Measurements from ENCODE around the gene NRCAM. TPM values are rescaled to one million over a fixed set of nuclear protein-coding genes. Genes with fewer than 3 reads are reported as not detected.

The NRCAM gene
- total RNA-seq, 5 donors from 2014 or later (not counting 1 experiment from before 2014, with no cell fraction given), result 3.1 to 10.7 (median 5.0) TPM

DNA sequence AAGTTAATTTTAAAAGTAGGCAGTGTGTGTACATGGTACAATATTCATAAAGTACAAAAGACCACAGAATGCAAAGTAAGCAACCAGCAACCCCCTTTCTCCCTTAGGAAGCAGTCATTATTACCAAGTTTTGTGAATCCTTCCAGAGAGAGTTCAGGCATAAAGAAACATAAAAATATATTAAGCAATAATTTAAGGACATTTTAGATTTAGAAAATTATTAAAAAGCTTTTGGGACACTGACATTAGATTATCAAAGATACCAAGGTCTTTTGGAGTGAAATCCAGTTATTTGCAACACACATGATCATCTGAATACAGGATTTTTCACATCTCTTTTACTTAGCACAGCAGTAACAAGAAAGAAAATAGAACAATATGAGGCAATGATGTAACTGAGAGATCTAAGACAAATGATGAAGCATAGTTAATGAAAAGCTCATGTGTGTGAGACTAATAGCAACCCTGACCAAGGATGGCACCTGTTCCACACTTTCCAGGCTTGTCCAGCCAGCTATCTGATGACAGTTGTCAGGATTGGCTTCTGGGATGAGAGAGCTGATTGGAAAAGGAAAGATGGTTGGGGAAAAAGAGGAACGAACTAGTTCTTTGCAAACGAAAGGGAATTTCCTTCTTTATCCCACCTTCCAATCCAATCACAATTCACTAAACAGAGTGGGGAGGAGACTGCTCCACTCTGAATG, 210.6 kb downstream of the NRCAM start:
- Histone ChIP-seq H3K27ac (ENCODE audit: low read length) (no peak overlapping the region), H3K9me3 (no peaks in the 10 kb centered on the region), H3K36me3 (ENCODE audit: control insufficient read depth in 2 of 2, extremely low read depth in 1 of 2, insufficient read depth in 1 of 2, low read length in 1 of 2) (no peaks in the 10 kb centered on the region), H3K4me3 (ENCODE audit: control insufficient read depth in 1 of 2, extremely low read depth in 1 of 2, low read length in 1 of 2) (no peak overlapping the region), H3K27me3 (replicated peaks in 1 of 2; ENCODE audit: control insufficient read depth in 2 of 2, extremely low read depth in 1 of 2, insufficient read depth in 2 of 2, low read length in 1 of 2) (no peaks in the 10 kb centered on the region), H3K4me1 (ENCODE audit: control insufficient read depth in 1 of 2, extremely low read depth in 1 of 2, insufficient read depth in 2 of 2, low read length in 2 of 2) (no peaks in the 10 kb centered on the region)
- ATAC-seq (replicated peaks in 1 of 4), result no peak
- Mint-ChIP-seq H3K4me1 (no peaks in the 10 kb centered on the region), H3K4me3 (no peak overlapping the region), H3K9me3 (no peaks in the 10 kb centered on the region), H3K36me3 (no peaks in the 10 kb centered on the region), H3K27me3 (peaks cover 0 to 3% of the 10 kb centered on the region in 2 donors), H3K27ac (no peak overlapping the region)
- no peak for DNase-seq
- POLR2A ChIA-PET, result no interaction called here
- WGBS (ENCODE audit: insufficient coverage), result no CpG with 5 or more reads among the region's 2 CpGs
- CTCF ChIA-PET, result no interaction called here

DNA sequence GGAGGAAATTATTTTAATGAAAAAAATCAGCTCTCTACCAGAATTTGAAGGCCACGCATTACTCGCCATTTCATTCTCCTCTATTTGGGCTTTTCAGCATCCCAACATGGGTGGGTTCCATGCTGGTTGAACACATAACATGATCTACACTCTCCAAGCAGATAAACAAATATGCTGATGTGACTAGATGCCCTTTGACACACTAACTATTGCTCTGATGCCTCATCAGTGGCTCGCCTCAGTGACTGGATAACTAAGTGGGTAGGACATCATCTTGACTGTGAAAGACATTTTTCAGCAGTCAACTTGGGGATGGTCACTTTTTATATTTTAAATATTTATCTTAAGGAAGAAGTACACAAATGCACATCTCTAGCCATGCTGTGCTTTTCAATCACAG, 212.1 kb downstream of the NRCAM start:
- Mint-ChIP-seq H3K27ac (no peak overlapping the region), H3K4me1 (no peaks in the 10 kb centered on the region), H3K4me3 (no peak overlapping the region), H3K27me3 (peaks cover 0 to 6% of the 10 kb centered on the region in 2 donors), H3K9me3 (no peaks in the 10 kb centered on the region), H3K36me3 (no peaks in the 10 kb centered on the region)
- no CpG with 5 or more reads among the region's 3 CpGs for WGBS (ENCODE audit: insufficient coverage)
- no peak for DNase-seq
- Histone ChIP-seq H3K4me3 (ENCODE audit: control insufficient read depth in 1 of 2, extremely low read depth in 1 of 2, low read length in 1 of 2) (no peak overlapping the region), H3K9me3 (no peaks in the 10 kb centered on the region), H3K36me3 (ENCODE audit: control insufficient read depth in 2 of 2, extremely low read depth in 1 of 2, insufficient read depth in 1 of 2, low read length in 1 of 2) (no peaks in the 10 kb centered on the region), H3K27me3 (replicated peaks in 1 of 2; ENCODE audit: control insufficient read depth in 2 of 2, extremely low read depth in 1 of 2, insufficient read depth in 2 of 2, low read length in 1 of 2) (no peaks in the 10 kb centered on the region), H3K4me1 (ENCODE audit: control insufficient read depth in 1 of 2, extremely low read depth in 1 of 2, insufficient read depth in 2 of 2, low read length in 2 of 2) (no peaks in the 10 kb centered on the region), H3K27ac (ENCODE audit: low read length) (no peak overlapping the region)
- CTCF ChIA-PET, result no interaction called here
- no peak for ATAC-seq (replicated peaks in 1 of 4)
- POLR2A ChIA-PET, result interaction anchor here in 1 of 2 donors (0.6 kb wide), 1 partner anchor 1283 kb away, joined by 3 read pairs; no protein-coding TSS in a partner anchor

DNA sequence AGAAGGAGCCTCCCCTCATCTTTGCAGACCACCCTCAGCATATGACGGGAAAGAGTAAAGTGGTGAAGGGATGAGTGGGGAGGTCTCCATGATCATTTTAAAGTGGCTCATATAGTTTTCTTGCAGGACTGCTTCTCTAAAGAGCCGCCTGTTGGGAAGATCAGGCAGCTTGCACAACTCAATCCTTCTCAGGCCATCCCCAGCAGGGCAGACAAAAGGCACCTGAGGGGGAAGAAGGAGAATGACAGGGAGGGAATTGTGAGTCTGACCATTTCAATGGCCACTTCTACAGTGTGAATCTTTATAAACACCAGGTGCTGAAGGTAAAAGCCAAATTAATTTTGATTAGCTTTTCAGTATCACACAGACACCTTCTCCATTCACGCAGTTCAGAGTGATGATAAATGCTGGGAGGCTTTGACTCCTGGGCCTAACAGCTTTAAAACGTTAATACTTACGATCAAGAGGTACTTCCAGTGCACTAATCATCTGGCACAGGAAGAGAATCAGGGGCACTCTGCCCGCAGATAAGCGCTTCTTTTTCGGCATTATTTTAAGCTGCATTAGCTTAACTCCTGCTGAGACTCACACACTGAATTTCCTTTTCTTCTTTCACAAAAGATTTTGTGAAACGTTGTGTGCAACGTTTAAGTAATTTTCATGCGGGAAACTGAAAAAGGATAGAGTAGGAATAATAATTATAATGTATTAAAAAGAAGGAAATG, 216.6 kb downstream of the NRCAM start:
- DNase-seq (no peak), ATAC-seq (replicated peaks in 1 of 4) (no peak)
- H3K4me1 ChIP-seq (ENCODE audit: control insufficient read depth in 1 of 2, extremely low read depth in 1 of 2, insufficient read depth in 2 of 2, low read length in 2 of 2), result no peaks in the 10 kb centered on the region
- no peaks in the 10 kb centered on the region for H3K27me3 ChIP-seq (replicated peaks in 1 of 2; ENCODE audit: control insufficient read depth in 2 of 2, extremely low read depth in 1 of 2, insufficient read depth in 2 of 2, low read length in 1 of 2)
- CTCF ChIA-PET, result no interaction called here
- 81% methylated on average over 4 of the region's 11 CpGs for WGBS (ENCODE audit: insufficient coverage)
- no peak overlapping the region for H3K27ac Mint-ChIP-seq
- POLR2A ChIA-PET, result no interaction called here
- no peaks in the 10 kb centered on the region for H3K4me1 Mint-ChIP-seq
- no peaks in the 10 kb centered on the region for H3K9me3 Mint-ChIP-seq
- peaks cover 0 to 3% of the 10 kb centered on the region in 2 donors for H3K27me3 Mint-ChIP-seq
- no peaks in the 10 kb centered on the region for H3K36me3 Mint-ChIP-seq
- no peak overlapping the region for H3K4me3 ChIP-seq (ENCODE audit: control insufficient read depth in 1 of 2, extremely low read depth in 1 of 2, low read length in 1 of 2)
- no peaks in the 10 kb centered on the region for H3K9me3 ChIP-seq
- H3K4me3 Mint-ChIP-seq, result no peak overlapping the region
- H3K36me3 ChIP-seq (ENCODE audit: control insufficient read depth in 2 of 2, extremely low read depth in 1 of 2, insufficient read depth in 1 of 2, low read length in 1 of 2), result no peaks in the 10 kb centered on the region
- H3K27ac ChIP-seq (ENCODE audit: low read length), result no peak overlapping the region

DNA sequence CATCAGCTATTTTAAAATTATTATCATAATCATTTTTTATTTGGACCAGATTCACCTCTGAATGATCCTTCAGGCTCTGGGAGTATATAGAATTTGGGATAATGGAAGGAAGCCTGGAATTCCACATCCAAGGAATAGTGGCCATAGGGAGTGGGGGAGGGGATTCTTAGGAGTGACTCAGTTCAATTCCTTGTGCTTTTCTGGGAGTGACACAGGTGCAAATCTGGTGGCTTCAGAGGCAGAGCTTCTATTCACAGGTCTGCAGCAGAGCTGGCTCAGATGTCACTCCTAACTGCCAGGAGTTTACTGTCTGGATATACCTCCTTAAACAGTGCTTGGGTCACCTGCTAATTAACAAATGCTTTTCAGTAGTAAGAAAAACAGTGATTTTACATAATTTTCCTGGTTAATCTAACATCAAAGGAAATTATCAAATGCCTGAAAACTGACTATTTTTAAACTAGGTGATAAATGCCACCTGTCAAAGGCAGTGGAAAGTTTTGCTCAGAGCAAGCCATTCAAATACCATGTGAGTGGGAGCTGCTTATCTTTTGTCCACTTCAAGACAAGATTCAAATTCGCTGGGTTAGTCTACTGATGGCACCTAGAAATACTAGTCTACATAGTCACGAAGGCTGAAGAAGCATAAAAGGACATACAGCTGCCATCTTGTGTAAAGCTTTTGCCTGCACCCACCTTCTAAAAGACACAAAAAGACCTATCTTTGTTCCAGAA, 219.4 kb downstream of the NRCAM start:
- DNase-seq, result no peak
- no peaks in the 10 kb centered on the region for H3K36me3 ChIP-seq (ENCODE audit: control insufficient read depth in 2 of 2, extremely low read depth in 1 of 2, insufficient read depth in 1 of 2, low read length in 1 of 2)
- 60% methylated on average over 1 of the region's 2 CpGs for WGBS (ENCODE audit: insufficient coverage)
- Mint-ChIP-seq H3K36me3 (no peaks in the 10 kb centered on the region), H3K4me1 (peaks cover 0 to 2% (median 0%) of the 10 kb centered on the region in 3 donors), H3K4me3 (no peak overlapping the region), H3K9me3 (no peaks in the 10 kb centered on the region), H3K27me3 (peaks cover 0 to 3% of the 10 kb centered on the region in 2 donors), H3K27ac (no peak overlapping the region)
- ChIA-PET POLR2A (no interaction called here), CTCF (no interaction called here)
- H3K4me1 ChIP-seq (ENCODE audit: control insufficient read depth in 1 of 2, extremely low read depth in 1 of 2, insufficient read depth in 2 of 2, low read length in 2 of 2), result no peaks in the 10 kb centered on the region
- no peak overlapping the region for H3K27ac ChIP-seq (ENCODE audit: low read length)
- ATAC-seq (replicated peaks in 1 of 4), result no peak
- H3K27me3 ChIP-seq (replicated peaks in 1 of 2; ENCODE audit: control insufficient read depth in 2 of 2, extremely low read depth in 1 of 2, insufficient read depth in 2 of 2, low read length in 1 of 2), result no peaks in the 10 kb centered on the region
- H3K9me3 ChIP-seq, result no peaks in the 10 kb centered on the region
- no peak overlapping the region for H3K4me3 ChIP-seq (ENCODE audit: control insufficient read depth in 1 of 2, extremely low read depth in 1 of 2, low read length in 1 of 2)

DNA sequence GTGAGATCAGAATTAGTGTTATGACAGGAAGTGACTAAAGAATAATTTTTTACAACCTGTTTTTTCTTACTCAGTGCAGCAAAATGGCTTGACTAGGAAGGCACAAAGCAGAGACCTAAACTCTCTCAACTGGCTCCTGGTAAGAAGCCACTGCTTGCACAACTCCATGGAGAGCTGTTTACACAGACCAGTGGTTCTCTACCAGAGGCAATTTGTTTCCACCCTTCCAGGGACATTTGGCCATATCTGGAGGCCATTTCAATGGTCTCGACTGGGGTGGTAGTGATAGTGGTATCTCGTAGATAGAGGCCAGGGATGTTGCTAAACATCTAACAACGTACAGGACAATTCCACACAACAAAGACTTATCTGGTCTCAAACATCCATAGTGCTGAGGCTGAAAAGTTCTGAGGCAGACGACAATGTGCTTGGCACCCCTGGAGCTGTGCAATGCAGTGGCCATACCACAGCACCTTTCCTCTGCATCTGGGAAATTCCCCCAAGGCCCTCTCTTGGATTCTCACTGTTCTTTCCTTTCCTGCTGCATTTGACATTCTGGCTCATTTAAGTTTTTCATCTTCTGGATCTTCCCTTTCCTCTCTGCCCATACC, 220.7 kb downstream of the NRCAM start:
- Histone ChIP-seq H3K9me3 (no peaks in the 10 kb centered on the region), H3K4me3 (ENCODE audit: control insufficient read depth in 1 of 2, extremely low read depth in 1 of 2, low read length in 1 of 2) (no peak overlapping the region), H3K27me3 (replicated peaks in 1 of 2; ENCODE audit: control insufficient read depth in 2 of 2, extremely low read depth in 1 of 2, insufficient read depth in 2 of 2, low read length in 1 of 2) (no peaks in the 10 kb centered on the region), H3K27ac (ENCODE audit: low read length) (no peak overlapping the region), H3K36me3 (ENCODE audit: control insufficient read depth in 2 of 2, extremely low read depth in 1 of 2, insufficient read depth in 1 of 2, low read length in 1 of 2) (no peaks in the 10 kb centered on the region), H3K4me1 (ENCODE audit: control insufficient read depth in 1 of 2, extremely low read depth in 1 of 2, insufficient read depth in 2 of 2, low read length in 2 of 2) (no peaks in the 10 kb centered on the region)
- ATAC-seq (replicated peaks in 1 of 4) (no peak), DNase-seq (no peak)
- Mint-ChIP-seq H3K9me3 (no peaks in the 10 kb centered on the region), H3K36me3 (no peaks in the 10 kb centered on the region), H3K27me3 (peaks cover 0 to 3% of the 10 kb centered on the region in 2 donors), H3K27ac (no peak overlapping the region), H3K4me3 (no peak overlapping the region), H3K4me1 (peaks cover 0 to 2% (median 0%) of the 10 kb centered on the region in 3 donors)
- WGBS (ENCODE audit: insufficient coverage), result 90% methylated on average over 2 of the region's 4 CpGs
- CTCF ChIA-PET, result no interaction called here
- POLR2A ChIA-PET, result no interaction called here

DNA sequence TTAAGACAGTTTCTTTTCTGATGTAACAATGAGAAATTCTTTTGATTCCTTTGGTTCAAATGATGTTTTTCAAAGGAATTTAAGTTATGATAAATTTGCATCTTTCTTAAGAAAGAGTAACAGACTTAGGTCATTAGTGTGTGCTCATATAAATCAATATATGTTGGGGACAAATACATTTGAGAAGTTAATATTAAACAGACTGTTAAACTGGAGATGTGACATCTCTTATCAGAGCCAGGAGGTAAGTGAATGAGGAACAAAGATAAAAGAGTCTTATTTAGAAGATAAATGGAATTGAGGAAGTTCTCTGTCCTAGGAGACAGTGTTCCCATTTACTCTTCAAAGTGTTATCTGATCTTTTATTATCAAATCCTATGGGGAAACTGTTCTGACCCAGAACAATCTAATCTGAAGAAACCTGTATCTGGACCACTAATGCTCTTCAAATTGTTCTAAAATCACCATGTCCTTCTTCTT, 221.2 kb downstream of the NRCAM start:
- Mint-ChIP-seq H3K36me3 (no peaks in the 10 kb centered on the region), H3K4me3 (no peak overlapping the region), H3K27me3 (peaks cover 0 to 3% of the 10 kb centered on the region in 2 donors), H3K4me1 (peaks cover 0 to 2% (median 0%) of the 10 kb centered on the region in 3 donors), H3K27ac (no peak overlapping the region), H3K9me3 (no peaks in the 10 kb centered on the region)
- Histone ChIP-seq H3K27me3 (replicated peaks in 1 of 2; ENCODE audit: control insufficient read depth in 2 of 2, extremely low read depth in 1 of 2, insufficient read depth in 2 of 2, low read length in 1 of 2) (no peaks in the 10 kb centered on the region), H3K27ac (ENCODE audit: low read length) (no peak overlapping the region), H3K4me1 (ENCODE audit: control insufficient read depth in 1 of 2, extremely low read depth in 1 of 2, insufficient read depth in 2 of 2, low read length in 2 of 2) (no peaks in the 10 kb centered on the region), H3K36me3 (ENCODE audit: control insufficient read depth in 2 of 2, extremely low read depth in 1 of 2, insufficient read depth in 1 of 2, low read length in 1 of 2) (no peaks in the 10 kb centered on the region), H3K9me3 (no peaks in the 10 kb centered on the region), H3K4me3 (ENCODE audit: control insufficient read depth in 1 of 2, extremely low read depth in 1 of 2, low read length in 1 of 2) (no peak overlapping the region)
- no peak for DNase-seq
- ATAC-seq (replicated peaks in 1 of 4), result no peak
- ChIA-PET POLR2A (no interaction called here), CTCF (no interaction called here)

All from T-cell (primary cell).